Endothelial cell of umbilical vein (primary cell): Measurements from ENCODE around the gene TSPAN18.

Experiments used
- EZH2 ChIP-seq: IDR thresholded peaks from 2 replicates; pipeline ENCODE4 v1.6.1; 2012; ENCODE audit warnings: borderline replicate concordance, low read depth, mild to moderate bottlenecking, moderate library complexity, low read length, inconsistent platforms; ENCODE audit not compliant: severe bottlenecking
- GATA2 ChIP-seq: IDR thresholded peaks from 2 replicates; pipeline ENCODE4 v1.7.0; 2011; ENCODE audit warnings: low read depth, mild to moderate bottlenecking, moderate library complexity, mixed read lengths, low read length; ENCODE audit not compliant: insufficient read length, insufficient read depth
- JUN ChIP-seq: IDR thresholded peaks from 2 replicates; pipeline ENCODE4 v1.6.1; 2011; ENCODE audit warnings: borderline replicate concordance, low read depth; ENCODE audit not compliant: insufficient read length, insufficient read depth
- MYC ChIP-seq: IDR thresholded peaks from one replicate; pipeline ENCODE4 v1.6.1; 2011; ENCODE audit warnings: mild to moderate bottlenecking, low read depth, low read length
- POLR2A ChIP-seq: IDR thresholded peaks from 2 replicates; pipeline ENCODE4 v1.6.1; 2012; ENCODE audit warnings: low read depth, mild to moderate bottlenecking, control low read depth, low read length
- POLR2AphosphoS5 ChIP-seq: IDR thresholded peaks from 2 replicates; pipeline ENCODE4 v1.6.1; 2012; ENCODE audit warnings: low read depth, mild to moderate bottlenecking, control low read depth, low read length, moderate library complexity; ENCODE audit not compliant: insufficient read depth
- TF ChIP-seq, protein P1 (sequence below), 2 donors: IDR thresholded peaks; 1 replicate in 1 of 2; 2 replicates in 1 of 2; pipeline ENCODE4 v1.5.1; 2011; ENCODE audit warnings: low read length in 2 of 2, mild to moderate bottlenecking in 2 of 2, moderate library complexity in 2 of 2, control low read depth in 1 of 2, inconsistent platforms in 1 of 2, low read depth in 1 of 2; ENCODE audit not compliant: insufficient read depth in 1 of 2; ENCODE audit errors: extremely low read depth in 1 of 2
- TF ChIP-seq, protein P2 (sequence below): IDR thresholded peaks from 2 replicates; pipeline ENCODE4 v1.6.1; 2011; ENCODE audit not compliant: insufficient read depth, insufficient read length

DNA sequence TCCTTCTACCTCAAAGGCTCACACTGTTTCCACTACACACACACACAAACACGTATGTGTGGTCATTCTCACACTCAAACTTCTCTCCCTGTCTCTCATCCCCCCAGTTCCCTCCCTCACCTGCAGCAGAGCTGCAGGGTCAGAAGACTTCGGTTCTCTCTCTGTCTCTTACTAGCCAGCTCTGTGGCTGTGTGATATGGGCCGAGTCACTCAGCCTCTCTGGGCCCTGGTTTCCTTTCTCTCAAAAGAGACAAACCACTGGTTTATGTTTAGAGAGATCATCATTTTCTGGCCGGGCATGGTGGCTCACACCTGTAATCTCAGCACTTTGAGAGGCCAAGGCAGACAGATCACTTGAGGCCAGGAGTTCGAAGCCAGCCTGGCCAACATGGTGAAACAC is 21.1 kb downstream of the TSPAN18 start:
- no peak for TF ChIP-seq MYC
- TF ChIP-seq, protein P1, sequence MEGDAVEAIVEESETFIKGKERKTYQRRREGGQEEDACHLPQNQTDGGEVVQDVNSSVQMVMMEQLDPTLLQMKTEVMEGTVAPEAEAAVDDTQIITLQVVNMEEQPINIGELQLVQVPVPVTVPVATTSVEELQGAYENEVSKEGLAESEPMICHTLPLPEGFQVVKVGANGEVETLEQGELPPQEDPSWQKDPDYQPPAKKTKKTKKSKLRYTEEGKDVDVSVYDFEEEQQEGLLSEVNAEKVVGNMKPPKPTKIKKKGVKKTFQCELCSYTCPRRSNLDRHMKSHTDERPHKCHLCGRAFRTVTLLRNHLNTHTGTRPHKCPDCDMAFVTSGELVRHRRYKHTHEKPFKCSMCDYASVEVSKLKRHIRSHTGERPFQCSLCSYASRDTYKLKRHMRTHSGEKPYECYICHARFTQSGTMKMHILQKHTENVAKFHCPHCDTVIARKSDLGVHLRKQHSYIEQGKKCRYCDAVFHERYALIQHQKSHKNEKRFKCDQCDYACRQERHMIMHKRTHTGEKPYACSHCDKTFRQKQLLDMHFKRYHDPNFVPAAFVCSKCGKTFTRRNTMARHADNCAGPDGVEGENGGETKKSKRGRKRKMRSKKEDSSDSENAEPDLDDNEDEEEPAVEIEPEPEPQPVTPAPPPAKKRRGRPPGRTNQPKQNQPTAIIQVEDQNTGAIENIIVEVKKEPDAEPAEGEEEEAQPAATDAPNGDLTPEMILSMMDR (IDR thresholded peaks at IDR 0.05; ENCODE audit: extremely low read depth in 1 of 2, insufficient read depth in 1 of 2, low read depth in 1 of 2, low read length in 2 of 2) = no peak
- no peak for TF ChIP-seq JUN
- TF ChIP-seq POLR2A = no peak
- TF ChIP-seq EZH2 = no peak
- no peak for TF ChIP-seq POLR2AphosphoS5
- TF ChIP-seq, protein P2, sequence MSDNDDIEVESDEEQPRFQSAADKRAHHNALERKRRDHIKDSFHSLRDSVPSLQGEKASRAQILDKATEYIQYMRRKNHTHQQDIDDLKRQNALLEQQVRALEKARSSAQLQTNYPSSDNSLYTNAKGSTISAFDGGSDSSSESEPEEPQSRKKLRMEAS = no peak
- TF ChIP-seq GATA2 = no peak
